HepG2 (cell line): ENCODE results near the gene USP25. TPM values are rescaled to one million over a fixed set of nuclear protein-coding genes. Genes with fewer than 3 reads are reported as not detected.

Experiments used
- ATAC-seq: fragments of 200-7000 bp; cut with Tn5 transposase; 3 replicates; pipeline ENCODE4 v1.9.1; 2020; ENCODE audit warnings: mild to moderate bottlenecking, moderate library complexity
- BruUV-seq: library from RNA; stranded (reverse); fragments of 400-500 nt; replicated peaks from 2 replicates; lab custom pipeline; 2021; lab: Mats Ljungman, UMichigan
- CTCF ChIA-PET: fragments of 300-600 bp; formaldehyde crosslinking; extraction: SDS; loops from one replicate; lab custom pipeline; 2021; ENCODE audit warnings: low total read pairs, inconsistent platforms, low intra/inter-chr PET ratio; lab: Yijun Ruan, JAX
- POLR2A ChIA-PET: fragments of 350-600 bp; sonication (Branson Sonifier 250); formaldehyde crosslinking; loops from one replicate; lab custom pipeline; 2020; ENCODE audit warnings: antibody characterized with exemption, inconsistent platforms; lab: Yijun Ruan, JAX
- DNase-seq: peaks from one replicate; pipeline ENCODE4 v3.0.0-alpha.2; 2015; ENCODE audit warnings: low spot score
- FAIRE-seq: peaks from 3 replicates; lab custom pipeline; 2011; peaks lifted over from hg19 to GRCh38; lab: Jason Lieb, UNC
- H2AFZ ChIP-seq: one replicate; pipeline ENCODE4 v1.6.1; 2011; ENCODE audit warnings: low read length, inconsistent platforms
- H3K27ac ChIP-seq: fragments of 300-600 bp; 3 replicates; pipeline ENCODE4 v1.8.0; 2011; ENCODE audit warnings: mixed run types, mild to moderate bottlenecking, mixed read lengths, low read length, inconsistent platforms; ENCODE audit not compliant: insufficient read depth; ENCODE audit errors: extremely low read length
- H3K27me3 ChIP-seq, 2 experiments: fragments of 200-600 bp in 1 of 2; 2 replicates in 1 of 2; 3 replicates in 1 of 2; pipeline versions ENCODE4 v1.6.0 to v1.8.0; 2011; ENCODE audit warnings: low read length in 2 of 2, mild to moderate bottlenecking in 2 of 2, moderate library complexity in 2 of 2, inconsistent platforms in 1 of 2; ENCODE audit not compliant: insufficient read depth in 2 of 2, control insufficient read depth in 1 of 2
- H3K36me3 ChIP-seq, 2 experiments: fragments of 200-600 bp in 1 of 2; replicated peaks in 1 of 2; 2 replicates in 1 of 2; 3 replicates in 1 of 2; pipeline versions ENCODE4 v1.5.1 to v1.8.0; 2011; ENCODE audit warnings: low read length in 2 of 2, inconsistent platforms in 1 of 2; ENCODE audit not compliant: insufficient read depth in 2 of 2, control insufficient read depth in 1 of 2
- H3K4me1 ChIP-seq: 2 replicates; pipeline ENCODE4 v1.5.1; 2012; ENCODE audit warnings: low read length, inconsistent platforms; ENCODE audit not compliant: insufficient read depth
- H3K4me2 ChIP-seq: 2 replicates; pipeline ENCODE4 v1.6.0; 2011; ENCODE audit warnings: low read depth, low read length, inconsistent platforms
- H3K4me3 ChIP-seq, 3 experiments: fragments of 200-600 bp in 1 of 3; sonication (generic), shearing (Covaris generic) in 1 of 3; replicated peaks in 1 of 3; 2 replicates each; pipeline ENCODE4 v1.5.1; 2011 to 2016; ENCODE audit warnings: low read length in 3 of 3, inconsistent platforms in 2 of 3, low read depth in 2 of 3, mild to moderate bottlenecking in 2 of 3, control low read depth in 1 of 3, mixed read lengths in 1 of 3; ENCODE audit not compliant: insufficient read depth in 1 of 3
- H3K79me2 ChIP-seq: one replicate; pipeline ENCODE4 v1.6.1; 2011; ENCODE audit warnings: low read length, inconsistent platforms; ENCODE audit not compliant: insufficient read depth
- H3K9ac ChIP-seq: 2 replicates; pipeline ENCODE4 v1.6.0; 2011; ENCODE audit warnings: mild to moderate bottlenecking, low read depth, low read length, inconsistent platforms; ENCODE audit not compliant: insufficient read depth
- H3K9me3 ChIP-seq: 2 replicates; pipeline ENCODE4 v1.5.1; 2012; ENCODE audit warnings: mild to moderate bottlenecking, low read length
- H4K20me1 ChIP-seq: 2 replicates; pipeline ENCODE4 v1.6.0; 2011; ENCODE audit warnings: inconsistent platforms, mild to moderate bottlenecking, low read length, moderate library complexity; ENCODE audit not compliant: insufficient read depth
- ATRX ChIP-seq: sonication (generic); formaldehyde crosslinking; IDR thresholded peaks from 2 replicates; pipeline ENCODE4 v1.4.0; 2020; ENCODE audit warnings: missing genetic modification reagents, borderline replicate concordance
- HHEX ChIP-seq: IDR thresholded peaks from 2 replicates; pipeline ENCODE4 v1.6.1; 2016; ENCODE audit warnings: control low read depth
- HMGA1 ChIP-seq: sonication (generic); formaldehyde crosslinking; conservative IDR thresholded peaks from 2 replicates; pipeline ENCODE4 v1.4.0; 2020; ENCODE audit warnings: missing genetic modification reagents
- JARID2 ChIP-seq: sonication (generic); formaldehyde crosslinking; IDR thresholded peaks from 2 replicates; pipeline ENCODE4 v1.8.1; 2023; ENCODE audit warnings: missing genetic modification reagents, inconsistent platforms; ENCODE audit not compliant: insufficient replicate concordance
- KAT8 ChIP-seq: IDR thresholded peaks from 2 replicates; pipeline ENCODE4 v1.6.1; 2016; ENCODE audit warnings: missing genetic modification reagents, missing compliant biosample characterization
- KDM1A ChIP-seq: IDR thresholded peaks from 2 replicates; pipeline ENCODE4 v1.6.1; 2016; ENCODE audit warnings: missing compliant biosample characterization
- KDM3A ChIP-seq: IDR thresholded peaks from 2 replicates; pipeline ENCODE4 v1.6.1; 2018; ENCODE audit warnings: low read depth, missing compliant biosample characterization
- MIER2 ChIP-seq: IDR thresholded peaks from 2 replicates; pipeline ENCODE4 v1.6.1; 2016; ENCODE audit warnings: missing biosample characterization, missing genetic modification reagents
- PAX8 ChIP-seq: sonication (generic); formaldehyde crosslinking; IDR thresholded peaks from 2 replicates; pipeline ENCODE4 v1.8.0; 2022; ENCODE audit warnings: mild to moderate bottlenecking, missing genetic modification reagents, borderline replicate concordance
- SMC3 ChIP-seq: IDR thresholded peaks from 2 replicates; pipeline ENCODE4 v1.6.1; 2011; ENCODE audit warnings: low read length, improper control_type of control experiment
- SP140L ChIP-seq: sonication (generic); formaldehyde crosslinking; IDR thresholded peaks from 2 replicates; pipeline ENCODE4 v1.4.0; 2020; ENCODE audit warnings: missing genetic modification reagents, borderline replicate concordance
- TBL1XR1 ChIP-seq: fragments of 150-350 bp; IDR thresholded peaks from 2 replicates; pipeline ENCODE4 v1.6.1; 2014; ENCODE audit warnings: borderline replicate concordance, low read length; ENCODE audit not compliant: partially characterized antibody
- ZFP41 ChIP-seq: sonication (generic); formaldehyde crosslinking; IDR thresholded peaks from 2 replicates; pipeline ENCODE4 v1.4.0; 2020; ENCODE audit warnings: mild to moderate bottlenecking, missing genetic modification reagents, borderline replicate concordance
- ZNF136 ChIP-seq: sonication (generic); formaldehyde crosslinking; IDR thresholded peaks from 2 replicates; pipeline ENCODE4 v1.8.1; 2022; ENCODE audit warnings: low read depth, mild to moderate bottlenecking, moderate library complexity, missing genetic modification reagents
- ZNF205 ChIP-seq: IDR thresholded peaks from 2 replicates; pipeline ENCODE4 v1.6.1; 2018; ENCODE audit warnings: missing biosample characterization, missing genetic modification reagents
- ZNF562 ChIP-seq: sonication (generic); formaldehyde crosslinking; IDR thresholded peaks from 2 replicates; pipeline ENCODE4 v1.8.0; 2022; ENCODE audit warnings: missing genetic modification reagents, borderline replicate concordance
- ZNF589 ChIP-seq: sonication (generic); formaldehyde crosslinking; conservative IDR thresholded peaks from 2 replicates; pipeline ENCODE4 v1.8.0; 2022; ENCODE audit warnings: mild to moderate bottlenecking, moderate library complexity, missing genetic modification reagents
- ZNF607 ChIP-seq: sonication (generic); formaldehyde crosslinking; IDR thresholded peaks from 2 replicates; pipeline ENCODE4 v1.5.1; 2020; ENCODE audit warnings: missing genetic modification reagents, mild to moderate bottlenecking, borderline replicate concordance
- ZNF749 ChIP-seq: sonication (generic); formaldehyde crosslinking; IDR thresholded peaks from 2 replicates; pipeline ENCODE4 v1.8.0; 2022; ENCODE audit warnings: mild to moderate bottlenecking, missing genetic modification reagents, moderate library complexity, borderline replicate concordance
- WGBS: methylation state at CpG from one replicate; pipeline ENCODE4 v1.1.6; 2017; ENCODE audit warnings: low lambda C conversion rate; 5-methylcytosine and 5-hydroxymethylcytosine counted together
- in situ Hi-C: cut with HindIII; loops from 2 replicates; pipeline ENCODE4 v1.10.0; 2017; ENCODE audit warnings: low pct_unique_long_range_greater_than_20kb; ENCODE audit not compliant: extremely low pct_ligation_motif_present
- intact Hi-C: fragments of 100-400 bp; cut with micrococcal nuclease; formaldehyde crosslinking; loops from one replicate; pipeline ENCODE4 v1.10.0; 2022; ENCODE audit not compliant: unreplicated experiment
- polyA plus RNA-seq, 8 experiments: library from polyadenylated mRNA; depleted of rRNA in 3 of 8; stranded (reverse) in 7 of 8; unstranded in 1 of 8; fragments of >200 nt; fragmentation: Illumina TruSeq in 4 of 8; extraction: Trizol in 4 of 8; gene quantifications; 2 replicates each; pipeline versions ENCODE4 v1.2.1 to v1.2.3, GENCODE V29; 2011 to 2016; ENCODE audit warnings: low read depth in 4 of 8, missing spikeins in 1 of 8, mixed read lengths in 1 of 8; ENCODE audit not compliant: insufficient read depth in 1 of 8
- total RNA-seq, 5 experiments: library from RNA; depleted of rRNA; stranded (reverse); fragments of >200 nt; fragmentation: Illumina TruSeq; extraction: Trizol; gene quantifications; 2 replicates each; pipeline ENCODE4 v1.2.3, GENCODE V29; 2016; ENCODE audit warnings: low read depth in 1 of 5
- TF ChIP-seq, protein P1 (sequence below): sonication (generic); IDR thresholded peaks from 2 replicates; pipeline ENCODE4 v1.6.1; 2016; ENCODE audit warnings: low read depth, borderline replicate concordance
- TF ChIP-seq, protein P2 (sequence below): sonication (generic); formaldehyde crosslinking; IDR thresholded peaks from 2 replicates; pipeline ENCODE4 v1.4.0; 2020; ENCODE audit warnings: missing genetic modification reagents

Gene USP25
- total and polyA plus RNA-seq, 2 of the 13 experiments (the other 11 are each of a cell fraction or from before 2014, with no cell fraction given), result 12.4 to 26.3 TPM

DNA sequence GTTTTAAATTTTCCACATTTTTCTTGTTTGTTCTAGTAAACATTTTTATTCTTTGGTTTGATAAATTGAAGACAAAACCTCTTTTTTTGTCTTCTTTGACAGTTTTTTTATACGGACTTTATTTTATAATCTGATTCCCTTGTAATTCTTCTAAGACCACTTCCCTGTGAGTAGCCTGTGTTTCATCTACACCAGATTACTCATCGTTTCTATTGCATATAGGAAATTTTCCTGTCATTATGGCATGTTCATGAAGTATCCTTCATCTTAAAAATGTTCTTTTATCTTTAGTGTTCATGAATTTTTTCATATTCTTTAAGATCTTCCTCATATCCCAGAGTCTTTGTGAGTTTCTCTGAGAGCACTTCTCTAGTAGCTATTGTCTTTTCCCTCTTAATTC is 109.8 kb downstream of the USP25 start (continued):
- TF ChIP-seq PAX8 (CRISPR knock-in tag) (no peak), ZNF607 (CRISPR knock-in tag) (no peak), KAT8 (CRISPR knock-in tag) (no peak), ATRX (CRISPR knock-in tag) (no peak)
- TF ChIP-seq, protein P1, sequence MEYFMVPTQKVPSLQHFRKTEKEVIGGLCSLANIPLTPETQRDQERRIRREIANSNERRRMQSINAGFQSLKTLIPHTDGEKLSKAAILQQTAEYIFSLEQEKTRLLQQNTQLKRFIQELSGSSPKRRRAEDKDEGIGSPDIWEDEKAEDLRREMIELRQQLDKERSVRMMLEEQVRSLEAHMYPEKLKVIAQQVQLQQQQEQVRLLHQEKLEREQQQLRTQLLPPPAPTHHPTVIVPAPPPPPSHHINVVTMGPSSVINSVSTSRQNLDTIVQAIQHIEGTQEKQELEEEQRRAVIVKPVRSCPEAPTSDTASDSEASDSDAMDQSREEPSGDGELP, result no peak

DNA sequence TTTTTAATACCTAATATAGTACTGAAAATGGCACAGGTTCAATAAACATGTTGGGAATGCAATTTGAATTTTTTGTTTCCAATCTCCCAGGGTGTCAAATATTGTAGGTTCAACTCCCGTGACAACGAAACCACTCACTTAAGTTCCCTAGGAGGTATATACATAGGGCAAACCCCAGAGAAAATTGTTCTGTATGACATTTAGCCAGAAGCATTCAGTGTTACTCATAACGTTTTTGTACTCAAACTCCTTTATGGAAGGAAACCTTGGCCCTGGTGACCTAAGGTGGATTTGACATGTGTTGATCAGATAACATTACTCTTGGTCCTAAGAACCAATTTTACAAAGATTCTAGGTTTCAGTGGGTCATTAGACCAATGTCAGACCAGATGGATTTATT is 110.6 kb downstream of the USP25 start:
- no peak for FAIRE-seq
- no peaks in the 10 kb centered on the region for H3K9me3 ChIP-seq
- H3K4me3 ChIP-seq, result no peak overlapping the region
- H3K4me1 ChIP-seq, result no peaks in the 10 kb centered on the region
- in situ Hi-C loops (no loop called here), intact Hi-C loops (no loop called here)
- no peaks in the 10 kb centered on the region for H4K20me1 ChIP-seq
- ATAC-seq, result no peak
- H3K27ac ChIP-seq, result no peak overlapping the region
- no peak for DNase-seq
- no TSS peak for BruUV-seq
- H3K4me2 ChIP-seq, result no peak overlapping the region
- H2AFZ ChIP-seq, result no peak overlapping the region
- peaks cover 2 to 14% of the 10 kb centered on the region in 2 experiments; a peak in 4 of 5 replicates for H3K36me3 ChIP-seq
- 97% methylated on average over 3 of the region's 3 CpGs for WGBS
- POLR2A ChIA-PET, result no interaction called here
- no peaks in the 10 kb centered on the region for H3K27me3 ChIP-seq
- CTCF ChIA-PET, result no interaction called here
- no peak overlapping the region for H3K9ac ChIP-seq
- no peaks in the 10 kb centered on the region for H3K79me2 ChIP-seq
- no peak for TF ChIP-seq ZNF136 (CRISPR knock-in tag)
- TF ChIP-seq ZNF589 (CRISPR knock-in tag), result no peak
- TF ChIP-seq HHEX (CRISPR knock-in tag), result no peak
- no peak for TF ChIP-seq ZFP41 (CRISPR knock-in tag)
- TF ChIP-seq, protein P2, sequence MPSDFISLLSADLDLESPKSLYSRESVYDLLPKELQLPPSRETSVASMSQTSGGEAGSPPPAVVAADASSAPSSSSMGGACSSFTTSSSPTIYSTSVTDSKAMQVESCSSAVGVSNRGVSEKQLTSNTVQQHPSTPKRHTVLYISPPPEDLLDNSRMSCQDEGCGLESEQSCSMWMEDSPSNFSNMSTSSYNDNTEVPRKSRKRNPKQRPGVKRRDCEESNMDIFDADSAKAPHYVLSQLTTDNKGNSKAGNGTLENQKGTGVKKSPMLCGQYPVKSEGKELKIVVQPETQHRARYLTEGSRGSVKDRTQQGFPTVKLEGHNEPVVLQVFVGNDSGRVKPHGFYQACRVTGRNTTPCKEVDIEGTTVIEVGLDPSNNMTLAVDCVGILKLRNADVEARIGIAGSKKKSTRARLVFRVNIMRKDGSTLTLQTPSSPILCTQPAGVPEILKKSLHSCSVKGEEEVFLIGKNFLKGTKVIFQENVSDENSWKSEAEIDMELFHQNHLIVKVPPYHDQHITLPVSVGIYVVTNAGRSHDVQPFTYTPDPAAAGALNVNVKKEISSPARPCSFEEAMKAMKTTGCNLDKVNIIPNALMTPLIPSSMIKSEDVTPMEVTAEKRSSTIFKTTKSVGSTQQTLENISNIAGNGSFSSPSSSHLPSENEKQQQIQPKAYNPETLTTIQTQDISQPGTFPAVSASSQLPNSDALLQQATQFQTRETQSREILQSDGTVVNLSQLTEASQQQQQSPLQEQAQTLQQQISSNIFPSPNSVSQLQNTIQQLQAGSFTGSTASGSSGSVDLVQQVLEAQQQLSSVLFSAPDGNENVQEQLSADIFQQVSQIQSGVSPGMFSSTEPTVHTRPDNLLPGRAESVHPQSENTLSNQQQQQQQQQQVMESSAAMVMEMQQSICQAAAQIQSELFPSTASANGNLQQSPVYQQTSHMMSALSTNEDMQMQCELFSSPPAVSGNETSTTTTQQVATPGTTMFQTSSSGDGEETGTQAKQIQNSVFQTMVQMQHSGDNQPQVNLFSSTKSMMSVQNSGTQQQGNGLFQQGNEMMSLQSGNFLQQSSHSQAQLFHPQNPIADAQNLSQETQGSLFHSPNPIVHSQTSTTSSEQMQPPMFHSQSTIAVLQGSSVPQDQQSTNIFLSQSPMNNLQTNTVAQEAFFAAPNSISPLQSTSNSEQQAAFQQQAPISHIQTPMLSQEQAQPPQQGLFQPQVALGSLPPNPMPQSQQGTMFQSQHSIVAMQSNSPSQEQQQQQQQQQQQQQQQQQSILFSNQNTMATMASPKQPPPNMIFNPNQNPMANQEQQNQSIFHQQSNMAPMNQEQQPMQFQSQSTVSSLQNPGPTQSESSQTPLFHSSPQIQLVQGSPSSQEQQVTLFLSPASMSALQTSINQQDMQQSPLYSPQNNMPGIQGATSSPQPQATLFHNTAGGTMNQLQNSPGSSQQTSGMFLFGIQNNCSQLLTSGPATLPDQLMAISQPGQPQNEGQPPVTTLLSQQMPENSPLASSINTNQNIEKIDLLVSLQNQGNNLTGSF (CRISPR knock-in tag), result no peak
- TF ChIP-seq ZNF749, result no peak
- TF ChIP-seq SP140L, result no peak
- no peak for TF ChIP-seq ZNF562 (CRISPR knock-in tag)
- TF ChIP-seq HMGA1 (CRISPR knock-in tag), result no peak
- TF ChIP-seq JARID2 (CRISPR knock-in tag), result no peak
- no peak for TF ChIP-seq KDM3A (CRISPR knock-in tag)
- no peak for TF ChIP-seq MIER2 (CRISPR knock-in tag)
- TF ChIP-seq ZNF205 (CRISPR knock-in tag), result no peak
- TF ChIP-seq KDM1A (CRISPR knock-in tag), result no peak
- no peak for TF ChIP-seq TBL1XR1
- no peak for TF ChIP-seq SMC3
